K562 (cell line): ENCODE results near the gene C10orf105. TPM values are rescaled to one million over a fixed set of nuclear protein-coding genes. Genes with fewer than 3 reads are reported as not detected.
A peak's percentile ranks its signal among the peaks of the same experiment; 100 is the strongest.

Experiments
- ATF7 ChIP-seq: fragments of 450-650 bp; IDR thresholded peaks from 2 replicates; pipeline ENCODE4 v1.7.1; 2014; ENCODE audit warnings: mild to moderate bottlenecking, moderate library complexity
- FIP1L1 ChIP-seq: fragments of 200-400 bp; formaldehyde crosslinking; IDR thresholded peaks from 2 replicates; pipeline ENCODE4 v1.6.1; 2018; ENCODE audit warnings: mild to moderate bottlenecking, low read depth, low read length; ENCODE audit not compliant: poor library complexity, severe bottlenecking
- HDAC3 ChIP-seq: fragments of 450-650 bp; IDR thresholded peaks from 2 replicates; pipeline ENCODE4 v1.6.1; 2018; ENCODE audit warnings: borderline replicate concordance, mild to moderate bottlenecking, moderate library complexity; ENCODE audit not compliant: partially characterized antibody
- KDM2B ChIP-seq: fragments of 250-450 bp; sonication (Bioruptor Pico); IDR thresholded peaks from 2 replicates; pipeline ENCODE4 v1.8.0; 2021; ENCODE audit warnings: mild to moderate bottlenecking, moderate library complexity
- PRDM10 ChIP-seq: fragments of 450-650 bp; IDR thresholded peaks from 2 replicates; pipeline ENCODE4 v1.6.1; 2018; ENCODE audit not compliant: partially characterized antibody
- ZC3H4 ChIP-seq: sonication (generic); formaldehyde crosslinking; IDR thresholded peaks from 2 replicates; pipeline ENCODE4 v1.9.0; 2021; ENCODE audit warnings: missing genetic modification reagents, borderline replicate concordance
- ZEB2 ChIP-seq: fragments of 450-650 bp; IDR thresholded peaks from 2 replicates; pipeline ENCODE4 v1.6.1; 2016
- ZNF518B ChIP-seq: fragments of 250-450 bp; sonication (Bioruptor Pico); IDR thresholded peaks from 2 replicates; pipeline ENCODE4 v1.5.0; 2021; ENCODE audit warnings: mild to moderate bottlenecking, moderate library complexity
- ZNF79 ChIP-seq: fragments of 250-450 bp; sonication (Bioruptor Pico); IDR thresholded peaks from 2 replicates; pipeline ENCODE4 v1.4.0; 2020; ENCODE audit warnings: low read depth, mild to moderate bottlenecking, moderate library complexity
- polyA plus RNA-seq, 8 experiments: library from polyadenylated mRNA; depleted of rRNA in 4 of 8; stranded (reverse) in 5 of 8; unstranded in 3 of 8; fragments of >200 nt; fragmentation: Nextera tagmentation in 2 of 8; fragmentation: Illumina TruSeq in 1 of 8; extraction: Ambion mirVana in 2 of 8; extraction: Trizol in 1 of 8; gene quantifications; 2 replicates each; pipeline versions ENCODE4 v1.2.1 to v1.2.3, GENCODE V29; 2011 to 2014; ENCODE audit warnings: inconsistent platforms in 1 of 8, missing spikeins in 1 of 8
- total RNA-seq, 7 experiments: library from RNA; depleted of rRNA in 6 of 7; stranded (reverse); fragments of >200 nt in 6 of 7; fragmentation: Illumina TruSeq in 2 of 7; extraction: Trizol in 2 of 7; gene quantifications; 2 replicates each; pipeline versions ENCODE4 v1.2.1 to v1.2.3, GENCODE V29; 2011 to 2021; ENCODE audit warnings: low replicate concordance in 1 of 7

C10orf105 gene
- total and polyA plus RNA-seq, 9 of the 15 experiments (the other 6 are each of a cell fraction or from before 2014, with no cell fraction given), result 0.03 to 0.25 (median 0.04) TPM; not detected in 3

- TF ChIP-seq HDAC3 (no peak), ZC3H4 (no peak), ZNF79 (CRISPR knock-in tag) (no peak), FIP1L1 (no peak), KDM2B (CRISPR knock-in tag) (no peak), ZEB2 (no peak), PRDM10 (peak; percentile 96), ATF7 (peak; percentile 77; the same call in 1 of the 2 replicates), ZNF518B (CRISPR knock-in tag) (no peak)
Observed at GRCh38 chr10:71719464-71720201, at the start of gene C10orf105 (continued).
